Fibroblast of pulmonary artery (primary cell): ENCODE measurements around the gene KCNMA1.

ENCODE experiments used
- DNase-seq: peaks from one replicate; pipeline ENCODE4 v3.0.0-alpha.2; 2010; ENCODE audit warnings: low read depth
- H3K4me3 ChIP-seq: replicated peaks from 2 replicates; pipeline ENCODE4 v1.5.1; 2011; ENCODE audit warnings: low read depth, mild to moderate bottlenecking, control low read depth, low read length, moderate library complexity
- CTCF ChIP-seq: IDR thresholded peaks from 2 replicates; pipeline ENCODE4 v1.5.1; 2011; ENCODE audit warnings: mild to moderate bottlenecking, control low read depth, low read length, inconsistent platforms; ENCODE audit errors: missing control alignments

KCNMA1 gene

GRCh38 chr10:77004917-77005564 is 632.6 kb downstream of the KCNMA1 start:
- DNase-seq, result peak; percentile 68
- peak; percentile 90 for TF ChIP-seq CTCF
- H3K4me3 ChIP-seq, result no peak overlapping the region

- no peak for TF ChIP-seq CTCF
- no peak overlapping the region for H3K4me3 ChIP-seq
- DNase-seq, result no peak
Measured at GRCh38 chr10:77002872-77003271, 634.7 kb downstream of the KCNMA1 start.

- DNase-seq, result no peak
- TF ChIP-seq CTCF, result no peak
- H3K4me3 ChIP-seq, result no peak overlapping the region
Measured at GRCh38 chr10:77001206-77001605, 636.4 kb downstream of the KCNMA1 start.

GRCh38 chr10:76998451-76998850 is 639.2 kb downstream of the KCNMA1 start:
- DNase-seq, result no peak

GRCh38 chr10:76997631-76998030 is 640.0 kb downstream of the KCNMA1 start:
- no peak for TF ChIP-seq CTCF
- DNase-seq, result no peak
- H3K4me3 ChIP-seq, result no peak overlapping the region

More at GRCh38 chr10:76998451-76998850, 639.2 kb downstream of the KCNMA1 start:
- H3K4me3 ChIP-seq, result no peak overlapping the region
- TF ChIP-seq CTCF, result no peak

GRCh38 chr10:76995023-76995422 is 642.6 kb downstream of the KCNMA1 start:
- TF ChIP-seq CTCF, result no peak
- H3K4me3 ChIP-seq, result no peak overlapping the region
- DNase-seq, result no peak

- H3K4me3 ChIP-seq, result no peak overlapping the region
- no peak for TF ChIP-seq CTCF
- DNase-seq, result no peak
Measured at GRCh38 chr10:76993213-76993612, 644.4 kb downstream of the KCNMA1 start.
